ENCODE results near the gene RPRD1B. TPM values are rescaled to one million over a fixed set of nuclear protein-coding genes. Genes with fewer than 3 reads are reported as not detected.

Gene RPRD1B
- total and polyA plus RNA-seq, 2 of the 13 experiments (the other 11 are each of a cell fraction or from before 2014, with no cell fraction given), result 31.1 to 41.5 TPM

DNA sequence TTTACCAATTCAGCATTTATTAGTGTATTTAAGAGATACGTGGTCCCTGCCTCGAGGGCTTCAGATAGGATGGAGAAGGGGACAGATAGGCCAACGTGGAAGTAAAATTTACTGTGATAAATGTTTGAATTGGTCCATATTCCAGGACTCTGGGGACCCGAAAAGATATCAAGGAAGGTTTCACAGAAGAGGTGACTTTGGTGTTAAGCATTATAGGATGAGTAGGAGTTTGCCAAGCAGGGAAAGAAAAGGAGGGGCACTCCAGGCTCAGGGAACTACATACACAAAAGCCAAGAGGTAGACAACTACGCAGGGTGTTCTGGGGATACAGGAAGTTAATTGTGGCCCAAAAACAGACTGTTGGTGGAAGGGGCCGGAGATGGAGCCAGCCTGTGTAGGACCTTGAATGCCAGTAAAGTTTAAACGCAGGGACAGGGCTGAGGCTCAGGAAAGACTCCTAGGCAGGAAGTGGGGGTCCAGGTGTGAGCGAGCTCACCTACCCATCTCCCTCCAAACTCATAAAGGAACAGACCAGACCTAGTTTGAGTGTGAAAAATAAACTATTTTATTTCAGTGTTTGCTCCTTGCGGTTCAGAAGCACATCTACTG, 94.5 kb downstream of the RPRD1B start:
- ChIA-PET POLR2A (interaction anchor here (0.9 to 1.8 kb wide), 2 partner anchors 16 to 53 kb away, joined by 4 to 7 read pairs; no protein-coding TSS in a partner anchor), CTCF (ENCODE audit: low intra/inter-chr PET ratio, low total read pairs) (interaction anchor here (0.5 kb wide), 1 partner anchor 868 kb away, joined by 3 read pairs; no protein-coding TSS in a partner anchor)
- H4K20me1 ChIP-seq (ENCODE audit: insufficient read depth, low read length), result no peaks in the 10 kb centered on the region
- in situ Hi-C loops (cut with HindIII; ENCODE audit: extremely low pct_ligation_motif_present, low pct_unique_long_range_greater_than_20kb) (no loop called here), intact Hi-C loops (cut with micrococcal nuclease; ENCODE audit: unreplicated experiment) (no loop called here)
- no peaks in the 10 kb centered on the region for H3K36me3 ChIP-seq (replicated peaks in 1 of 2; ENCODE audit: control insufficient read depth in 1 of 2, insufficient read depth in 2 of 2, low read length in 2 of 2)
- DNase-seq (ENCODE audit: low spot score) (no peak), FAIRE-seq (no peak), ATAC-seq (no peak)
- no peak overlapping the region for H3K4me2 ChIP-seq (ENCODE audit: low read depth, low read length)
- H3K9me3 ChIP-seq (ENCODE audit: low read length), result no peaks in the 10 kb centered on the region
- no peak overlapping the region for H3K9ac ChIP-seq (ENCODE audit: insufficient read depth, low read depth, low read length)
- H3K79me2 ChIP-seq (ENCODE audit: insufficient read depth, low read length), result no peaks in the 10 kb centered on the region
- WGBS (ENCODE audit: low lambda C conversion rate), result 86% methylated on average over 9 of the region's 9 CpGs
- H3K4me3 ChIP-seq (replicated peaks in 1 of 3; ENCODE audit: insufficient read depth in 1 of 3, low read depth in 2 of 3, low read length in 3 of 3), result no peak overlapping the region
- H3K27ac ChIP-seq (ENCODE audit: extremely low read length, insufficient read depth, low read length), result no peak overlapping the region
- no peaks in the 10 kb centered on the region for H3K27me3 ChIP-seq (ENCODE audit: control insufficient read depth in 1 of 2, insufficient read depth in 2 of 2, low read length in 2 of 2)
- TF ChIP-seq ZNF781 (CRISPR knock-in tag; IDR thresholded peaks at IDR 0.05; ENCODE audit: borderline replicate concordance, not compliant biosample characterization), result no peak
- TF ChIP-seq ZSCAN9 (CRISPR knock-in tag; IDR thresholded peaks at IDR 0.05; ENCODE audit: borderline replicate concordance), result no peak
- TF ChIP-seq PRPF4 (IDR thresholded peaks at IDR 0.05; ENCODE audit: low read depth, low read length, poor library complexity, severe bottlenecking), result no peak
- TF ChIP-seq, protein P1, sequence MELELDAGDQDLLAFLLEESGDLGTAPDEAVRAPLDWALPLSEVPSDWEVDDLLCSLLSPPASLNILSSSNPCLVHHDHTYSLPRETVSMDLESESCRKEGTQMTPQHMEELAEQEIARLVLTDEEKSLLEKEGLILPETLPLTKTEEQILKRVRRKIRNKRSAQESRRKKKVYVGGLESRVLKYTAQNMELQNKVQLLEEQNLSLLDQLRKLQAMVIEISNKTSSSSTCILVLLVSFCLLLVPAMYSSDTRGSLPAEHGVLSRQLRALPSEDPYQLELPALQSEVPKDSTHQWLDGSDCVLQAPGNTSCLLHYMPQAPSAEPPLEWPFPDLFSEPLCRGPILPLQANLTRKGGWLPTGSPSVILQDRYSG (CRISPR knock-in tag; IDR thresholded peaks at IDR 0.05), result no peak
- TF ChIP-seq, protein P2, sequence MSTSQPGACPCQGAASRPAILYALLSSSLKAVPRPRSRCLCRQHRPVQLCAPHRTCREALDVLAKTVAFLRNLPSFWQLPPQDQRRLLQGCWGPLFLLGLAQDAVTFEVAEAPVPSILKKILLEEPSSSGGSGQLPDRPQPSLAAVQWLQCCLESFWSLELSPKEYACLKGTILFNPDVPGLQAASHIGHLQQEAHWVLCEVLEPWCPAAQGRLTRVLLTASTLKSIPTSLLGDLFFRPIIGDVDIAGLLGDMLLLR (CRISPR knock-in tag; IDR thresholded peaks at IDR 0.05), result no peak
- TF ChIP-seq IKZF1 (IDR thresholded peaks at IDR 0.05), result no peak
- no peak for TF ChIP-seq CHD2 (IDR thresholded peaks at IDR 0.05; ENCODE audit: low read depth, low read length)
- no peak for TF ChIP-seq FOXC1 (CRISPR knock-in tag; IDR thresholded peaks at IDR 0.05; ENCODE audit: borderline replicate concordance)
- no peak for TF ChIP-seq ZNF34 (CRISPR knock-in tag; IDR thresholded peaks at IDR 0.05; ENCODE audit: borderline replicate concordance)
- TF ChIP-seq ZNF546 (CRISPR knock-in tag; conservative IDR thresholded peaks at IDR 0.05), result no peak
- TF ChIP-seq TBL1XR1 (IDR thresholded peaks at IDR 0.05; ENCODE audit: borderline replicate concordance, low read length, partially characterized antibody), result no peak
- TF ChIP-seq, protein P3, sequence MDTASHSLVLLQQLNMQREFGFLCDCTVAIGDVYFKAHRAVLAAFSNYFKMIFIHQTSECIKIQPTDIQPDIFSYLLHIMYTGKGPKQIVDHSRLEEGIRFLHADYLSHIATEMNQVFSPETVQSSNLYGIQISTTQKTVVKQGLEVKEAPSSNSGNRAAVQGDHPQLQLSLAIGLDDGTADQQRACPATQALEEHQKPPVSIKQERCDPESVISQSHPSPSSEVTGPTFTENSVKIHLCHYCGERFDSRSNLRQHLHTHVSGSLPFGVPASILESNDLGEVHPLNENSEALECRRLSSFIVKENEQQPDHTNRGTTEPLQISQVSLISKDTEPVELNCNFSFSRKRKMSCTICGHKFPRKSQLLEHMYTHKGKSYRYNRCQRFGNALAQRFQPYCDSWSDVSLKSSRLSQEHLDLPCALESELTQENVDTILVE (CRISPR knock-in tag; IDR thresholded peaks at IDR 0.05), result no peak
- no peak for TF ChIP-seq ZNF616 (CRISPR knock-in tag; IDR thresholded peaks at IDR 0.05; ENCODE audit: low read depth)
- no peak for TF ChIP-seq XBP1 (CRISPR knock-in tag; IDR thresholded peaks at IDR 0.05)
- no peak for TF ChIP-seq ZNF232 (CRISPR knock-in tag; IDR thresholded peaks at IDR 0.05; ENCODE audit: borderline replicate concordance)
- TF ChIP-seq, protein P4, sequence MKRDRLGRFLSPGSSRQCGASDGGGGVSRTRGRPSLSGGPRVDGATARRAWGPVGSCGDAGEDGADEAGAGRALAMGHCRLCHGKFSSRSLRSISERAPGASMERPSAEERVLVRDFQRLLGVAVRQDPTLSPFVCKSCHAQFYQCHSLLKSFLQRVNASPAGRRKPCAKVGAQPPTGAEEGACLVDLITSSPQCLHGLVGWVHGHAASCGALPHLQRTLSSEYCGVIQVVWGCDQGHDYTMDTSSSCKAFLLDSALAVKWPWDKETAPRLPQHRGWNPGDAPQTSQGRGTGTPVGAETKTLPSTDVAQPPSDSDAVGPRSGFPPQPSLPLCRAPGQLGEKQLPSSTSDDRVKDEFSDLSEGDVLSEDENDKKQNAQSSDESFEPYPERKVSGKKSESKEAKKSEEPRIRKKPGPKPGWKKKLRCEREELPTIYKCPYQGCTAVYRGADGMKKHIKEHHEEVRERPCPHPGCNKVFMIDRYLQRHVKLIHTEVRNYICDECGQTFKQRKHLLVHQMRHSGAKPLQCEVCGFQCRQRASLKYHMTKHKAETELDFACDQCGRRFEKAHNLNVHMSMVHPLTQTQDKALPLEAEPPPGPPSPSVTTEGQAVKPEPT (CRISPR knock-in tag; IDR thresholded peaks at IDR 0.05; ENCODE audit: low read depth), result no peak
- BruUV-seq (replicated peaks), result no TSS peak
- H2AFZ ChIP-seq (ENCODE audit: low read length), result no peak overlapping the region
- H3K4me1 ChIP-seq (ENCODE audit: insufficient read depth, low read length), result peaks cover 63% of the 10 kb centered on the region
